ENCODE data around the gene SSMEM1.

The SSMEM1 gene

DNA sequence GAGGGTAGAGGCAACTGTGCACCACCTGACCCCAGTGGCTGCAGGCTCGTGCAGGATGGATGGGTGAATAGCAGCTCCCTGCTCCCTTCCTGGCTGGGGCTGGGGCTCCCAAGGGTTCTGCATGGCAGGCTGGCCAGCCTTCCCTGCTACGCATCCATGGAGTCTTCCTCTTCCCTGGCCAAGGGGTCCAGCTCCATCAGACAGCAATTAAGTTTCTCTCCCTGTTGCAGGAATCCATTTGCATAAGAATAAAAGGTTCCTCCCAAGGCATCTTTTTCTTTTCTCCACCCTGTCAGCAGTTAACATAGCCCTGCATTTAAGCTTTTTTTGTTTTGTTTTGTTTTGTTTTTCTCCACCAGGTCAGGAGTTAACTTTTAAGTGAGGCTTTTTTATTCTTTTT is 49.0 kb downstream of the SSMEM1 start:
- no peak for DNase-seq

DNA sequence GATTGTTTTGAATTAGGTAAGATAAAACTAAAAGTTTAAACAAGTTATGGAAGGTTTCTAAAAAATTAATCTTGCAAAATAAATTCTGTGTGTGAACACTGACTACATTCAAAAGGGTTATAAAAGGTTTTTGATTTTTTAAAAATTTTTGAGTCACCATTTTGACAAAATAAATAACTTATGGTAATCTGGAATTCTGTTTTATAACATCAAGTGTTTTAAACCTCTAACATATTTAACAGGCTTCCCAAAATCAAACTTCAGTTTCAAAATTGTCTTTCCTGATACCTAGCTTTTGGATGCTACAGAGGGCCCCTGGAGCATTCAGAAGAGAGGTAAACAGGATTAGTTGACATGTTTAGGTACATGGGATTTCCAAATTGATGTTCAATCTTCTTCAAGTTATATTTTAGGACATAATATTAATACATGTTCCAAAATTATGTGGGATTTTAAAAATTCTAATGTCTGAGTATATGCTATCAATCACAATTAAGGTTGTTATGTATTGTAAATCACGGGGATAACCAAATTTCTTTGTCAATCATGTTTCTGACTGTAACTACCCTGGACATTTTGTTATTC is 50.9 kb downstream of the SSMEM1 start:
- no peak for DNase-seq

DNA sequence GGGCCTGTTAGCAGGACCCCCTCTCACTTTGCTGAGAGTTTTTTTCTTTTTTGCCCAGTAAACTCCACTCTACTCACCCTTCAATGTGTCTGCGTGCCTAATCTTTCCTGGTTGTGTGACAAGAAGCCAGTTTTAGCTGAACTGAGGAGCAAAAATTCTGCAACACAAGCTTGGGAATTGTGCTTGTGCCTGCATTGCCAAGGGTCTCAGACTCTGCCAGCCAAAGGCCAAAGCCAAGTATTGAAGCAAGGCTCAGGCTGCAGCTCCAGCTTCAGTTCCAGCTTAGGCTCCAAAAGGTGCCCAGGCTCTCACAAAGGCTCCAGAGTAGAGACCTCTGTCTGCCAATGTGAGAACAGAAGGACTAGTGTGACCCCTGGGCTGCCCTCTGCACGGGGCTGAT is 54.8 kb downstream of the SSMEM1 start:
- no peak for DNase-seq

DNA sequence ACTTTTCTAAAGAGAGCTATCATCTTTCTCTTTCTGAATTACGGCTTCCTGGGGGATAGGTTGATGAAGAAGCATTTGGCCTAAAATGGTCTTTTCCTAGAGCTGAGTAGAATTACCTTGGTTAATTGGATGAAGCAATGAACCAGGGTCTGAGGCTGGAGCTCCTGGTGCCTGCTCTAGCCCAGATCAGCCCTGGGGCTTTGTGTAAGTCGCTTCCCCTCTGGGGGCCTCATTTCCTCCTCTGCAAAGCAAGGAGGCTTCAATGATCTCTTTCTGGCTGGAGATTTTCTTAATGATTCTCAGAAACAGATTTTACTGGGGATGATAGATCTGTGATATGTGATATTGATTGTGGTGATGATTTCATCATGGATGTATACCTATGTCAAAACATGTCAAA is 55.5 kb downstream of the SSMEM1 start:
- DNase-seq = no peak

All from CD4-positive, alpha-beta T cell treated with Interleukin-17A for 1 hour (primary cell).